ENCODE results near the gene RPS27. TPM values are rescaled to one million over a fixed set of nuclear protein-coding genes. Genes with fewer than 3 reads are reported as not detected.

The RPS27 gene
- total and polyA plus RNA-seq, 2 of the 13 experiments (the other 11 are each of a cell fraction or from before 2014, with no cell fraction given), result 3,737 to 9,964 TPM

DNA sequence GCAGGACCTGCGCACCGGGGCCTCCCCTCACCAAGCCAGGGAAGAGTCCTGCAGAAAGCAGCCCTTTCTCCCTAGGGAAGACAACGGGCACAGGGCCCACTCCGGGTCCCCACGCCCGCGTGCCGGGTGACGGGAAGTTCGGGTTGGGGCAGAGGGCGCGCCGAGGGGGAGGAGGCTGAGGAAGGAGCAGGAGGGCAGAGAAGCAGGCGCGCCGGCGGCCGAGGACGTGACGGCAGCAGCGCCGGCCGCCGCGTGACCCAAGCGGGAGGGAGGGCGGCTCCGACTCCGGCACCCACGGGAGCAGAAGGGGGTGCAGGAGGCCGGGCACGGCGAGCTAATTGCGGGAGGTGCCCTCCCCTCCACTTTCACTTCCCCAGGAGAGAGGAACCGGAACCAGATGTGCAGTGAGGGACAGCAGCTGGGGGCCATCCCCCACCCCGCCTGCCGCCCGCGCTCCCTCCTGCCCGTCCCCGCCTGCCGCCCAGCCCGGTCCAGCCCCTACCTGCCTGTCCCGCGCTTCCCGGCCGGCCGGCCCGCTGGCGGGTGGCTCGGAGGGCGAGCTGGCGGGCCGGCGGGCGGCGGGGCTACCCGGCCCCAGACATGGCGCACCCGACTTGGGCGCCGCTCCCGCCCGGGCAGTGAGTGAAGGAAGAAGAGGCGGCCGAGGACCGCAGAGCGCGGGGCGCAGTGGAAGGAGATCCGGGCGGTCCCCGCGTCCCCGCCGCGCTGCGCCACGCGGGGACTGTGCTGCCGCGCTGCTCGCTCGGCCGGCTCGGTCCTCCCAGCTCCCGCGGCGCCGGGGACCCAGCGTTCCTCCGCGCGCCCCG lies 44.6 kb upstream of the RPS27 start (continued):
- TF ChIP-seq ZNF337 (CRISPR knock-in tag; IDR thresholded peaks at IDR 0.05; ENCODE audit: borderline replicate concordance, low read depth) (no peak), SALL1 (CRISPR knock-in tag; IDR thresholded peaks at IDR 0.05) (0 out of 2 replicates have a peak, but pooled peaks have one; percentile 25), ZNF260 (CRISPR knock-in tag; IDR thresholded peaks at IDR 0.05; ENCODE audit: borderline replicate concordance, low read depth) (no peak), ZNF883 (CRISPR knock-in tag; IDR thresholded peaks at IDR 0.05; ENCODE audit: not compliant biosample characterization) (peak; percentile 35), ZNF713 (CRISPR knock-in tag; IDR thresholded peaks at IDR 0.05) (no peak; the same call in 1 of the 2 replicates), ZNF563 (CRISPR knock-in tag; IDR thresholded peaks at IDR 0.05) (0 out of 2 replicates have a peak, but pooled peaks have one; percentile 42), BORCS8-MEF2B (CRISPR knock-in tag; IDR thresholded peaks at IDR 0.05) (peak; percentile 29; the same call in 1 of the 2 replicates), STAG1 (CRISPR knock-in tag; IDR thresholded peaks at IDR 0.05) (no peak), ZNF598 (CRISPR knock-in tag; IDR thresholded peaks at IDR 0.05; ENCODE audit: borderline replicate concordance) (0 out of 2 replicates have a peak, but pooled peaks have one; percentile 24), KLF13 (CRISPR knock-in tag; IDR thresholded peaks at IDR 0.05) (0 out of 2 replicates have a peak, but pooled peaks have one; percentile 32), ZNF772 (CRISPR knock-in tag; IDR thresholded peaks at IDR 0.05) (peak; percentile 84), RBFOX2 (IDR thresholded peaks at IDR 0.05; ENCODE audit: low read depth, low read length) (peak; percentile 79), ARNT2 (CRISPR knock-in tag; IDR thresholded peaks at IDR 0.05; ENCODE audit: low read depth) (peak; percentile 8; the same call in 1 of the 2 replicates), ZBTB8A (CRISPR knock-in tag; IDR thresholded peaks at IDR 0.05; ENCODE audit: borderline replicate concordance, low read depth) (no peak), ZNF615 (CRISPR knock-in tag; IDR thresholded peaks at IDR 0.05; ENCODE audit: borderline replicate concordance) (no peak), MBNL3 (CRISPR knock-in tag; conservative IDR thresholded peaks at IDR 0.05) (no peak)
- TF ChIP-seq, protein P1, sequence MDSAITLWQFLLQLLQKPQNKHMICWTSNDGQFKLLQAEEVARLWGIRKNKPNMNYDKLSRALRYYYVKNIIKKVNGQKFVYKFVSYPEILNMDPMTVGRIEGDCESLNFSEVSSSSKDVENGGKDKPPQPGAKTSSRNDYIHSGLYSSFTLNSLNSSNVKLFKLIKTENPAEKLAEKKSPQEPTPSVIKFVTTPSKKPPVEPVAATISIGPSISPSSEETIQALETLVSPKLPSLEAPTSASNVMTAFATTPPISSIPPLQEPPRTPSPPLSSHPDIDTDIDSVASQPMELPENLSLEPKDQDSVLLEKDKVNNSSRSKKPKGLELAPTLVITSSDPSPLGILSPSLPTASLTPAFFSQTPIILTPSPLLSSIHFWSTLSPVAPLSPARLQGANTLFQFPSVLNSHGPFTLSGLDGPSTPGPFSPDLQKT (CRISPR knock-in tag; IDR thresholded peaks at IDR 0.05; ENCODE audit: borderline replicate concordance), result no peak
- TF ChIP-seq, protein P2, sequence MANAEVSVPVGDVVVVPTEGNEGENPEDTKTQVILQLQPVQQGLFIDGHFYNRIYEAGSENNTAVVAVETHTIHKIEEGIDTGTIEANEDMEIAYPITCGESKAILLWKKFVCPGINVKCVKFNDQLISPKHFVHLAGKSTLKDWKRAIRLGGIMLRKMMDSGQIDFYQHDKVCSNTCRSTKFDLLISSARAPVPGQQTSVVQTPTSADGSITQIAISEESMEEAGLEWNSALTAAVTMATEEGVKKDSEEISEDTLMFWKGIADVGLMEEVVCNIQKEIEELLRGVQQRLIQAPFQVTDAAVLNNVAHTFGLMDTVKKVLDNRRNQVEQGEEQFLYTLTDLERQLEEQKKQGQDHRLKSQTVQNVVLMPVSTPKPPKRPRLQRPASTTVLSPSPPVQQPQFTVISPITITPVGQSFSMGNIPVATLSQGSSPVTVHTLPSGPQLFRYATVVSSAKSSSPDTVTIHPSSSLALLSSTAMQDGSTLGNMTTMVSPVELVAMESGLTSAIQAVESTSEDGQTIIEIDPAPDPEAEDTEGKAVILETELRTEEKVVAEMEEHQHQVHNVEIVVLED (CRISPR knock-in tag; IDR thresholded peaks at IDR 0.05; ENCODE audit: borderline replicate concordance), result no peak
- TF ChIP-seq, protein P3, sequence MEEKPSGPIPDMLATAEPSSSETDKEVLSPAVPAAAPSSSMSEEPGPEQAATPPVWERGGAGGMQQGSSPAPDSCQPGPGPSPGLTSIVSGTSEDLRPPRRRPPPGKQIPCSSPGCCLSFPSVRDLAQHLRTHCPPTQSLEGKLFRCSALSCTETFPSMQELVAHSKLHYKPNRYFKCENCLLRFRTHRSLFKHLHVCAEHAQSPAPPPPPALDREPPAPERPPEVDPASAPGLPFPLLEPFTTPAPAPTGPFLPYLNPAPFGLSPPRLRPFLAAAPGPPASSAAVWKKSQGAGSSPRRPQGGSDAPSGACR (CRISPR knock-in tag; IDR thresholded peaks at IDR 0.05), result no peak; the same call in 1 of the 2 replicates
- TF ChIP-seq, protein P4, sequence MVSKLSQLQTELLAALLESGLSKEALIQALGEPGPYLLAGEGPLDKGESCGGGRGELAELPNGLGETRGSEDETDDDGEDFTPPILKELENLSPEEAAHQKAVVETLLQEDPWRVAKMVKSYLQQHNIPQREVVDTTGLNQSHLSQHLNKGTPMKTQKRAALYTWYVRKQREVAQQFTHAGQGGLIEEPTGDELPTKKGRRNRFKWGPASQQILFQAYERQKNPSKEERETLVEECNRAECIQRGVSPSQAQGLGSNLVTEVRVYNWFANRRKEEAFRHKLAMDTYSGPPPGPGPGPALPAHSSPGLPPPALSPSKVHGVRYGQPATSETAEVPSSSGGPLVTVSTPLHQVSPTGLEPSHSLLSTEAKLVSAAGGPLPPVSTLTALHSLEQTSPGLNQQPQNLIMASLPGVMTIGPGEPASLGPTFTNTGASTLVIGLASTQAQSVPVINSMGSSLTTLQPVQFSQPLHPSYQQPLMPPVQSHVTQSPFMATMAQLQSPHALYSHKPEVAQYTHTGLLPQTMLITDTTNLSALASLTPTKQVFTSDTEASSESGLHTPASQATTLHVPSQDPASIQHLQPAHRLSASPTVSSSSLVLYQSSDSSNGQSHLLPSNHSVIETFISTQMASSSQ (IDR thresholded peaks at IDR 0.05; ENCODE audit: low read depth), result no peak
- TF ChIP-seq, protein P4 (CRISPR knock-in tag; IDR thresholded peaks at IDR 0.05; ENCODE audit: borderline replicate concordance), result peak; percentile 17; the same call in 1 of the 2 replicates
